Uterus (tissue), 2 donors: ENCODE data around the gene MTG2.

Experiments
- CTCF ChIP-seq, 4 experiments: fragments of 200-600 bp in 2 of 4; fragments of 450-650 bp in 2 of 4; sonication (generic) in 2 of 4; IDR thresholded peaks; one replicate each; pipeline ENCODE4 v1.5.1; 2016 to 2019; ENCODE audit warnings: antibody characterized with exemption in 4 of 4, mild to moderate bottlenecking in 2 of 4, moderate library complexity in 1 of 4
- POLR2A ChIP-seq, 2 donors: fragments of 450-650 bp; IDR thresholded peaks; one replicate each; pipeline ENCODE4 v1.6.1; 2016; ENCODE audit warnings: antibody characterized with exemption in 2 of 2, mild to moderate bottlenecking in 1 of 2, moderate library complexity in 1 of 2

GRCh38 chr20:62232770-62233645 is 50.2 kb downstream of the MTG2 start:
- TF ChIP-seq POLR2A (IDR thresholded peaks at IDR 0.05) (no peak), CTCF (IDR thresholded peaks at IDR 0.05) (no peak)
